ENCODE measurements around the gene KMT2A.
"Not testable (repeated sequence)": the region's sequence is repeated elsewhere in the genome, so short reads cannot be mapped to it uniquely, and the experiment has no call there.

The KMT2A gene

GRCh38 chr11:118415062-118415738, 21.1 kb upstream of the KMT2A start:
- H3K27ac ChIP-seq, result no peak overlapping the region

GRCh38 chr11:118415739-118416068, 20.6 kb upstream of the KMT2A start:
- Histone ChIP-seq H3K27ac (no peak overlapping the region), H3K27me3 (ENCODE audit: insufficient read depth, low read depth, severe bottlenecking) (no peaks in the 10 kb centered on the region), H3K9me3 (ENCODE audit: severe bottlenecking) (no peaks in the 10 kb centered on the region), H3K36me3 (no peaks in the 10 kb centered on the region), H3K4me3 (ENCODE audit: low read depth, low read length) (no peak overlapping the region)
- no peak for TF ChIP-seq CTCF (IDR thresholded peaks at IDR 0.05; ENCODE audit: low read depth, low read length)
- no peak for DNase-seq

More at GRCh38 chr11:118415062-118415738, 21.1 kb upstream of the KMT2A start:
- no peaks in the 10 kb centered on the region for H3K9me3 ChIP-seq (ENCODE audit: severe bottlenecking)
- no peaks in the 10 kb centered on the region for H3K27me3 ChIP-seq (ENCODE audit: insufficient read depth, low read depth, severe bottlenecking)
- TF ChIP-seq CTCF (IDR thresholded peaks at IDR 0.05; ENCODE audit: low read depth, low read length), result no peak
- peaks cover under 1% of the 10 kb centered on the region for H3K36me3 ChIP-seq
- H3K4me3 ChIP-seq (ENCODE audit: low read depth, low read length), result no peak overlapping the region
- no peak for DNase-seq

GRCh38 chr11:118416900-118417299, 19.4 kb upstream of the KMT2A start:
- not testable (repeated sequence) for H3K27ac ChIP-seq; H3K4me3 ChIP-seq (ENCODE audit: low read depth, low read length); H3K36me3 ChIP-seq; H3K9me3 ChIP-seq (ENCODE audit: severe bottlenecking); DNase-seq; H3K27me3 ChIP-seq (ENCODE audit: insufficient read depth, low read depth, severe bottlenecking)

GRCh38 chr11:118417801-118418200, 18.5 kb upstream of the KMT2A start:
- Histone ChIP-seq H3K9me3 (ENCODE audit: severe bottlenecking) (no peaks in the 10 kb centered on the region), H3K27ac (no peak overlapping the region), H3K27me3 (ENCODE audit: insufficient read depth, low read depth, severe bottlenecking) (no peaks in the 10 kb centered on the region), H3K4me3 (ENCODE audit: low read depth, low read length) (no peak overlapping the region), H3K36me3 (no peaks in the 10 kb centered on the region)
- no peak for DNase-seq
- no peak for TF ChIP-seq CTCF (IDR thresholded peaks at IDR 0.05; ENCODE audit: low read depth, low read length)

- H3K27ac ChIP-seq, result no peak overlapping the region
- no peaks in the 10 kb centered on the region for H3K27me3 ChIP-seq (ENCODE audit: insufficient read depth, low read depth, severe bottlenecking)
- TF ChIP-seq CTCF (IDR thresholded peaks at IDR 0.05; ENCODE audit: low read depth, low read length), result no peak
- no peaks in the 10 kb centered on the region for H3K36me3 ChIP-seq
- DNase-seq, result no peak
- no peak overlapping the region for H3K4me3 ChIP-seq (ENCODE audit: low read depth, low read length)
- H3K9me3 ChIP-seq (ENCODE audit: severe bottlenecking), result no peaks in the 10 kb centered on the region
Measured at GRCh38 chr11:118418766-118419165, 17.5 kb upstream of the KMT2A start.

GRCh38 chr11:118427707-118428106, 8.6 kb upstream of the KMT2A start:
- DNase-seq, result no peak
- H3K4me3 ChIP-seq (ENCODE audit: low read depth, low read length), result no peak overlapping the region
- no peak overlapping the region for H3K27ac ChIP-seq
- H3K36me3 ChIP-seq, result no peaks in the 10 kb centered on the region
- no peak for TF ChIP-seq CTCF (IDR thresholded peaks at IDR 0.05; ENCODE audit: low read depth, low read length)
- no peaks in the 10 kb centered on the region for H3K27me3 ChIP-seq (ENCODE audit: insufficient read depth, low read depth, severe bottlenecking)
- H3K9me3 ChIP-seq (ENCODE audit: severe bottlenecking), result no peaks in the 10 kb centered on the region

Data from WERI-Rb-1 (cell line).